Measurements from ENCODE around the gene EMP2. TPM values are rescaled to one million over a fixed set of nuclear protein-coding genes. Genes with fewer than 3 reads are reported as not detected.

Gene EMP2
- total and polyA plus RNA-seq, 7 donors, result 8.0 to 25.4 (median 12.8) TPM

DNA sequence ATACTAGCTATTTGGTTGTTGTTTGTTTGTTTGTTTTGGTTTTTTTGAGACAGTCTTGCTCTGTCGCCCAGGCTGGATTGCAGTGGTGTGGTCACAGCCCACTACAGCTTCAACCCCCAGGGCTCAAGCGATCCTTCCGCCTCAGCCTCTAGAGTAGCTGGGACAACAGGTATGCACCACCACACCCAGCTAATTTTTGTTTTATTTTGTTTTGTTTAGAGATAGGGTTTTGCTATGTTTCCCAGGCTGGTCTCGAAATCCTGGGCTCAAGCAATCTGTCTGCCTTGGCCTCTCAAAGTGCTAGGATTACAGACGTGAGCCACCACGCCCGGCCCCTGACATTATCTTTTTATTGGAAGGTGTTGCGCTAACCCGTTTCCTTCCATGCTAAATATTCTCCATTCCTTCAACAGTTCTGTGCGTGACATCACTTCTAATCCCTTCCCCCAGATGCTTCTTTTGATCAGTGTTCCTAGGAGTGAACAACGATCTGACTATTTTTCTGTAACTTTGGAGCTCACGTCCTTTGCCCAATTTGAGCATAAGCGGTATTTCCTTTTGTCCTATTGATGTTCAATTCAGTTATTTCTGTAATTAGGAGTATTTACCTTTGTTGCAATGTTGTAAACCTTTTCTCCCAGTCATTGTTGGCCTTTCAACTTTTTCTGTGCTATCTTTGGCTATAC is 30.2 kb upstream of the EMP2 start:
- 83 to 89% (median 84%) methylated on average over 13 of the region's 13 CpGs for WGBS, 3 donors
- H3K27ac ChIP-seq, result no peak overlapping the region
- H3K36me3 ChIP-seq (ENCODE audit: insufficient read depth in 1 of 2, low read depth in 1 of 2), result no peaks in the 10 kb centered on the region
- no peaks in the 10 kb centered on the region for H3K4me1 ChIP-seq
- intact Hi-C loops (cut with DNase I), result no loop called here
- TF ChIP-seq, protein P1, sequence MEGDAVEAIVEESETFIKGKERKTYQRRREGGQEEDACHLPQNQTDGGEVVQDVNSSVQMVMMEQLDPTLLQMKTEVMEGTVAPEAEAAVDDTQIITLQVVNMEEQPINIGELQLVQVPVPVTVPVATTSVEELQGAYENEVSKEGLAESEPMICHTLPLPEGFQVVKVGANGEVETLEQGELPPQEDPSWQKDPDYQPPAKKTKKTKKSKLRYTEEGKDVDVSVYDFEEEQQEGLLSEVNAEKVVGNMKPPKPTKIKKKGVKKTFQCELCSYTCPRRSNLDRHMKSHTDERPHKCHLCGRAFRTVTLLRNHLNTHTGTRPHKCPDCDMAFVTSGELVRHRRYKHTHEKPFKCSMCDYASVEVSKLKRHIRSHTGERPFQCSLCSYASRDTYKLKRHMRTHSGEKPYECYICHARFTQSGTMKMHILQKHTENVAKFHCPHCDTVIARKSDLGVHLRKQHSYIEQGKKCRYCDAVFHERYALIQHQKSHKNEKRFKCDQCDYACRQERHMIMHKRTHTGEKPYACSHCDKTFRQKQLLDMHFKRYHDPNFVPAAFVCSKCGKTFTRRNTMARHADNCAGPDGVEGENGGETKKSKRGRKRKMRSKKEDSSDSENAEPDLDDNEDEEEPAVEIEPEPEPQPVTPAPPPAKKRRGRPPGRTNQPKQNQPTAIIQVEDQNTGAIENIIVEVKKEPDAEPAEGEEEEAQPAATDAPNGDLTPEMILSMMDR (IDR thresholded peaks at IDR 0.05), result no peak
- H3K27me3 ChIP-seq (ENCODE audit: insufficient read depth in 3 of 3, low read length in 2 of 3), result no peaks in the 10 kb centered on the region
- H3K9me3 ChIP-seq, result no peaks in the 10 kb centered on the region
- ATAC-seq (no peak), DNase-seq (no peak)
- no peak overlapping the region for H3K4me3 ChIP-seq

DNA sequence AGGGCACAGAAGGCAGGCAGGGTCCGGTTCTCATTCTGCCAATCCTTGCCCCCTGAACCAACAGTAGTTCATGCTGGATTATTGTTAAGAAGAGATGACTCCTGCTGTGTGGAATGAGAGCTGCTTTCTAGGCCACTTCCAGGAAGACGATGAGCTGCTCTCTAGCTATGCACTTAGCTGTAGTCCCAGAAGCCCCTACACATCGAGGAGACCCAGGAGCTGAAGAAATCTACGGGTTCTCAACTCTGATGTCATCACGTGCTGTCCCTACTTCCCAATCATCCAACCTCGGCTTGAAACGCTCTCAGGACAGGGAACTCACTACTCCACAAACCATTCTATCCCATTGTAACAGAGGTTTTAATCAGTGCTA is 29.0 kb upstream of the EMP2 start:
- intact Hi-C loops (cut with DNase I), result no loop called here
- no peak for DNase-seq
- H3K27me3 ChIP-seq (ENCODE audit: insufficient read depth in 3 of 3, low read length in 2 of 3), result no peaks in the 10 kb centered on the region
- TF ChIP-seq, protein P1 (IDR thresholded peaks at IDR 0.05), result no peak
- 50 to 58% (median 51%) methylated on average over 7 of the region's 7 CpGs for whole genome bisulfite sequencing, 3 donors
- no peak overlapping the region for H3K4me3 ChIP-seq
- H3K27ac ChIP-seq, result no peak overlapping the region
- peak in 2 of 4 donors; percentile 44 to 62 for ATAC-seq
- H3K9me3 ChIP-seq, result no peaks in the 10 kb centered on the region
- H3K4me1 ChIP-seq, result no peaks in the 10 kb centered on the region
- H3K36me3 ChIP-seq (ENCODE audit: insufficient read depth in 1 of 2, low read depth in 1 of 2), result no peaks in the 10 kb centered on the region

DNA sequence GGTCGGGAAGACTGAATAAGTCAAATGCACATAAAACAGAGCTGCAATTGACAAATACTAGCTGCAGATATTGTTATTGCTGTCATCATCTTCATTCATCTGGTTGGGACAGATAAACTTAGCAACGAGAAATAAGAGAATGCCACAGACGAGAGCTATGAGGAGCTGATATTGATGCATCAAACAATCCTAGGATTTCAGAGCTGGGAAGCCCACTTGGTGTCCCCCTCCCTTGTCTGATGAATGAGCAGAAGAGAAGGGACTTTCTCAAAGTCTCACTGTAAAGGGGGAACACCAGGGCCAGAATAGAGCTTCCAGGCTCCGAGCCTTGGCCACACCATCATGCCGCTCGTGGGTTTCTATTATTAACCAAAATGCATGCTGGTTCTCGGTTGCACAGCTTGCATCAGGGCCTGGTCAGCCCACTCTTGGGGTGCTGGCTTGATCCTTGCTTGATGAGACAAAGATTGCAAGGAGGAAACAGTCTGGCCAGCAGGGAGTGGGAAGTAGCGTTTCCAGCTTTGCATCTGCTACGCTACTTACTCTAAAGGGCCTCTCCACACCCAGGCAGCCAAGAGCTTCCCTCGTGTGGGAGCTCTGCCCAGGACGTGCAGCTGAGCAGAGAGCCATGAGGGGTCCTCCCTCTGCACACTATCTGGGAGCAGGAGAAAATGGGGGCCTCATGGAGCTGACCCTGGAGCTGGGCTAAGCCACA is 28.4 kb upstream of the EMP2 start:
- no peaks in the 10 kb centered on the region for H3K9me3 ChIP-seq
- no peaks in the 10 kb centered on the region for H3K4me1 ChIP-seq
- intact Hi-C loops (cut with DNase I), result no loop called here
- DNase-seq (no peak), ATAC-seq (peak in 2 of 4 donors; percentile 43 to 65)
- no peak overlapping the region for H3K4me3 ChIP-seq
- no peaks in the 10 kb centered on the region for H3K36me3 ChIP-seq (ENCODE audit: insufficient read depth in 1 of 2, low read depth in 1 of 2)
- WGBS, 3 donors, result 39 to 57% (median 41%) methylated on average over 11 of the region's 11 CpGs
- TF ChIP-seq, protein P1 (IDR thresholded peaks at IDR 0.05), result no peak
- no peaks in the 10 kb centered on the region for H3K27me3 ChIP-seq (ENCODE audit: insufficient read depth in 3 of 3, low read length in 2 of 3)
- no peak overlapping the region for H3K27ac ChIP-seq

DNA sequence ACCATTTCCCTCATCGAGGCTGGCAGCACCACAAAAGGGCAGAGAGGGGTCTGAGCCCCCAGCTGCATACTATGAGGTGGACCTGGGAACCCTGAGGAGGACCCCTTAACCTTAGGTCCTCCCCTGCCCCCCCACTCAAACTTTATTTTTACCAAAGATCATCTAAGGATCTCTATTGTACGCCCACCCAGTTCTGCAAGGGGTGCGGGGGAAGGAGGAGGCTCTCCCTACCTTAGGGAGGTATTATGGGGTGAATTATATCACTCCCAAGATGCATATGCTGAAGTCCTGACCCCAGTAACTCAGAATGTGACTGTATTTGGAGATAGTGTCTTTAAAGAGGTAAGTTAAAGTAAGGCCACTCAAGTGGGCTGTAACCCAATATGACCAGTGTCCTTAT is 26.8 kb upstream of the EMP2 start:
- no peaks in the 10 kb centered on the region for H3K27me3 ChIP-seq (ENCODE audit: insufficient read depth in 3 of 3, low read length in 2 of 3)
- no peaks in the 10 kb centered on the region for H3K9me3 ChIP-seq
- ATAC-seq (no peak), DNase-seq (no peak)
- TF ChIP-seq, protein P1 (IDR thresholded peaks at IDR 0.05), result no peak
- no peaks in the 10 kb centered on the region for H3K36me3 ChIP-seq (ENCODE audit: insufficient read depth in 1 of 2, low read depth in 1 of 2)
- 73 to 82% (median 78%) methylated on average over 3 of the region's 3 CpGs for WGBS, 3 donors
- no peaks in the 10 kb centered on the region for H3K4me1 ChIP-seq
- intact Hi-C loops (cut with DNase I), result no loop called here
- no peak overlapping the region for H3K27ac ChIP-seq
- H3K4me3 ChIP-seq, result no peak overlapping the region
